RWPE1 (cell line): ENCODE results near the gene NT5DC4.

Source experiments
- CTCF ChIA-PET: fragments of 350-600 bp; sonication (Branson Sonifier 250); formaldehyde crosslinking; extraction: SDS; loops from one replicate; lab custom pipeline; 2021; lab: Yijun Ruan, JAX
- POLR2A ChIA-PET: fragments of 400-600 bp; formaldehyde crosslinking; extraction: SDS; loops from one replicate; lab custom pipeline; 2020; ENCODE audit warnings: antibody characterized with exemption; ENCODE audit not compliant: low non-redundant PET; lab: Yijun Ruan, JAX
- DNase-seq: peaks from one replicate; pipeline ENCODE4 v3.0.0; 2012; ENCODE audit warnings: low spot score
- H3K27ac ChIP-seq: fragments of 450-650 bp; 2 replicates; pipeline ENCODE4 v1.5.1; 2017
- CTCF ChIP-seq: fragments of 450-650 bp; conservative IDR thresholded peaks from 2 replicates; pipeline ENCODE4 v1.5.1; 2017; ENCODE audit warnings: low read depth, mild to moderate bottlenecking

NT5DC4 gene

GRCh38 chr2:112740527-112740926 lies 19.7 kb downstream of the NT5DC4 start:
- 0 out of 2 replicates have a peak overlapping the region, but pooled peaks have one; percentile 37 for H3K27ac ChIP-seq
- CTCF ChIA-PET = interaction anchor here (0.5 kb wide), 1 partner anchor 14 kb away, joined by 3 read pairs; no protein-coding TSS in a partner anchor
- POLR2A ChIA-PET = no interaction called here
- no peak for DNase-seq
- no peak for TF ChIP-seq CTCF

- POLR2A ChIA-PET = interaction anchor here (0.6 kb wide), 1 partner anchor 287 kb away, joined by 3 read pairs; no protein-coding TSS in a partner anchor
Measured at GRCh38 chr2:112749755-112750559, 29.1 kb downstream of the NT5DC4 start.

GRCh38 chr2:112750560-112750843 lies 29.7 kb downstream of the NT5DC4 start:
- DNase-seq = no peak
- POLR2A ChIA-PET = no interaction called here
- peak overlapping the region; percentile 60 for H3K27ac ChIP-seq
- CTCF ChIA-PET = interaction anchor here (0.5 to 2.1 kb wide), 11 partner anchors 13 to 605 kb away, joined by 3 to 18 read pairs (median 6); no protein-coding TSS in a partner anchor
- no peak for TF ChIP-seq CTCF

More at GRCh38 chr2:112749755-112750559, 29.1 kb downstream of the NT5DC4 start:
- H3K27ac ChIP-seq = peak overlapping the region; percentile 60
- CTCF ChIA-PET = interaction anchor here (0.5 to 2.1 kb wide), 21 partner anchors 13 to 605 kb away, joined by 3 to 18 read pairs (median 4); no protein-coding TSS in a partner anchor
- peak; percentile 91 for TF ChIP-seq CTCF
- peak; percentile 62 for DNase-seq

GRCh38 chr2:112751451-112752197 lies 30.8 kb downstream of the NT5DC4 start:
- ChIA-PET CTCF (interaction anchor here (0.5 to 0.6 kb wide), 3 partner anchors 13 to 293 kb away, joined by 3 to 4 read pairs (median 3); partner anchors contain the start of gene CKAP2L), POLR2A (no interaction called here)
- no peak for DNase-seq
- no peak overlapping the region for H3K27ac ChIP-seq
- TF ChIP-seq CTCF = no peak

GRCh38 chr2:112752667-112753066 lies 31.8 kb downstream of the NT5DC4 start:
- ChIA-PET POLR2A (no interaction called here), CTCF (no interaction called here)
- TF ChIP-seq CTCF = no peak
- H3K27ac ChIP-seq = no peak overlapping the region
- no peak for DNase-seq

GRCh38 chr2:112754564-112754963 lies 33.7 kb downstream of the NT5DC4 start:
- no peak for TF ChIP-seq CTCF
- ChIA-PET POLR2A (no interaction called here), CTCF (interaction anchor here (0.6 kb wide), 2 partner anchors 130 to 888 kb away, joined by 3 read pairs; no protein-coding TSS in a partner anchor)

More at GRCh38 chr2:112754564-112754963, 33.7 kb downstream of the NT5DC4 start:
- DNase-seq = no peak
- no peak overlapping the region for H3K27ac ChIP-seq
